ENCODE data around the gene SCFD2.

Gene SCFD2

DNA sequence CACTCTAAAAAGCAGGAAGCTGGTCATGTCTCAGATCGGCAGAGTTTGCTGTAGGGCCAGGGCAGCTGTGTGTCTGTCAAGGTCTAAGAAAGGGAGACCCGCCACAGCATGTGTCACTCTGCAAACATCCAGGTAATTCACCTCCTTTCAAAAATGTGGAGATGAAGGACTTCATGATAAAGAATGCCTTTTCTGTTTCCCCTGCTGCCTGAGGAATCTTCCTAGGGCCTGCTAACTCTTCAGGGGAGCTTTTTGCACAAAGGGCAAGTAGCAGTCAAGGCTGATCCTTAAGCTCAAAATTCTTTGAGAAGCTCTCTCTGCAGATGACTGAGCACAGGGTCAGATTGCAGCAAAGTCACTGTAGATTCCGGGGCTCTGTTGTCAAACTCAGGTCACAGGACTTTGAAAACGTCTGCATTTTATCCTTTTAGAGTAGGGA, 482.7 kb downstream of the SCFD2 start:
- no peaks in the 10 kb centered on the region for H3K27me3 ChIP-seq (ENCODE audit: insufficient read depth, low read length)
- peaks cover 20% of the 10 kb centered on the region for H3K4me1 ChIP-seq (ENCODE audit: insufficient read depth, low read length)
- H3K9me3 ChIP-seq (ENCODE audit: low read length), result no peaks in the 10 kb centered on the region
- H3K4me3 ChIP-seq (ENCODE audit: low read length), result peak overlapping the region; percentile 30
- H2AFZ ChIP-seq (ENCODE audit: low read depth, low read length), result peak overlapping the region; percentile 11
- no peaks in the 10 kb centered on the region for H3K36me3 ChIP-seq (ENCODE audit: insufficient read depth, low read length)

DNA sequence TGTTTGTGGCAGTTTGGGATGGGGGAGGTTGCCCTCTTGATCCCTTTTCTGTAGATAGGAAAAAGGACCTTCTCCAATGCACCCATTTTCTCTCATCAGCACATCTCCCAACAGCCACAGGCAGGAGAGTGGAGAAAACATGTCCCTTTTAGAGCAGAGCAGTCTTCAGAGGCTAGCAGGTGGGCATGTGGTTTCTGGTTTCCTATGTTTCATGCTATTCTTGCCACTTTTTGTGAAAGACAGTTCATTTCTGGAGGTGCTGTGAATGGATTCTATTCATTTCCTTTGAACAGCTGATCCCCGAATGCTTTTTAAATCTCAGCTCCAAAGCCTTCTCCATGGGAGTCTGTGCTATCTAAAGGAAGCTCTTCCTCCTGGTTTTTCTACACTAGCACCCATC, 484.9 kb downstream of the SCFD2 start:
- no peaks in the 10 kb centered on the region for H3K27me3 ChIP-seq (ENCODE audit: insufficient read depth, low read length)
- H2AFZ ChIP-seq (ENCODE audit: low read depth, low read length), result no peak overlapping the region
- H3K4me3 ChIP-seq (ENCODE audit: low read length), result no peak overlapping the region
- H3K9me3 ChIP-seq (ENCODE audit: low read length), result no peaks in the 10 kb centered on the region
- peaks cover 20% of the 10 kb centered on the region for H3K4me1 ChIP-seq (ENCODE audit: insufficient read depth, low read length)
- H3K36me3 ChIP-seq (ENCODE audit: insufficient read depth, low read length), result no peaks in the 10 kb centered on the region

DNA sequence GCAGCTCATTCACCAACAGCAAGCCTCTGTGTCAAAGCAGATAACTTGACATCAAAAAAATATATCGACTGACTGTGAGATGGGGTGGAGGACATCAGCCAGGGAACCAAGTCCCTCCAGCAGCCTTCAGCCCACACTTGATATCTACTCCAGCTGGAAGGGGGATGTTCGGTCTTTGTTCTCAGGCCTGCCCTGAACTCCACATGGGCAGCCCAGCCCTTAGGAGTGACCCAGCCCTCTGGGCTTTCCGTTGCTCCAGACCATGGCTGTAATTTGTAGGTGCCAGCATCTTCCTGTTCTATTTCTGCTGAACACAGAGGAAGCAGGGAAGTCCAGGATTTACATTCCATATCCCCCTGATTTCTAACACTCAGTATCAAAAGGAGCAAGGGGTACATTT, 486.4 kb downstream of the SCFD2 start:
- no peaks in the 10 kb centered on the region for H3K36me3 ChIP-seq (ENCODE audit: insufficient read depth, low read length)
- H2AFZ ChIP-seq (ENCODE audit: low read depth, low read length), result no peak overlapping the region
- no peak overlapping the region for H3K4me3 ChIP-seq (ENCODE audit: low read length)
- H3K27me3 ChIP-seq (ENCODE audit: insufficient read depth, low read length), result no peaks in the 10 kb centered on the region
- peaks cover 20% of the 10 kb centered on the region for H3K4me1 ChIP-seq (ENCODE audit: insufficient read depth, low read length)
- no peaks in the 10 kb centered on the region for H3K9me3 ChIP-seq (ENCODE audit: low read length)

GRCh38 chr4:52877694-52878093, 488.2 kb downstream of the SCFD2 start:
- peaks cover 16% of the 10 kb centered on the region for H3K4me1 ChIP-seq (ENCODE audit: insufficient read depth, low read length)
- no peaks in the 10 kb centered on the region for H3K36me3 ChIP-seq (ENCODE audit: insufficient read depth, low read length)
- no peaks in the 10 kb centered on the region for H3K9me3 ChIP-seq (ENCODE audit: low read length)
- H3K27me3 ChIP-seq (ENCODE audit: insufficient read depth, low read length), result no peaks in the 10 kb centered on the region
- H3K4me3 ChIP-seq (ENCODE audit: low read length), result no peak overlapping the region
- no peak overlapping the region for H2AFZ ChIP-seq (ENCODE audit: low read depth, low read length)

GRCh38 chr4:52877036-52877435, 488.8 kb downstream of the SCFD2 start:
- Histone ChIP-seq H3K9me3 (ENCODE audit: low read length) (no peaks in the 10 kb centered on the region), H3K27me3 (ENCODE audit: insufficient read depth, low read length) (no peaks in the 10 kb centered on the region), H3K36me3 (ENCODE audit: insufficient read depth, low read length) (no peaks in the 10 kb centered on the region), H3K4me1 (ENCODE audit: insufficient read depth, low read length) (peaks cover 12% of the 10 kb centered on the region), H3K4me3 (ENCODE audit: low read length) (no peak overlapping the region), H2AFZ (ENCODE audit: low read depth, low read length) (no peak overlapping the region)

GRCh38 chr4:52876069-52876468, 489.8 kb downstream of the SCFD2 start:
- Histone ChIP-seq H3K9me3 (ENCODE audit: low read length) (no peaks in the 10 kb centered on the region), H3K36me3 (ENCODE audit: insufficient read depth, low read length) (no peaks in the 10 kb centered on the region), H3K4me1 (ENCODE audit: insufficient read depth, low read length) (peaks cover 9% of the 10 kb centered on the region), H3K4me3 (ENCODE audit: low read length) (no peak overlapping the region), H3K27me3 (ENCODE audit: insufficient read depth, low read length) (no peaks in the 10 kb centered on the region), H2AFZ (ENCODE audit: low read depth, low read length) (no peak overlapping the region)

DNA sequence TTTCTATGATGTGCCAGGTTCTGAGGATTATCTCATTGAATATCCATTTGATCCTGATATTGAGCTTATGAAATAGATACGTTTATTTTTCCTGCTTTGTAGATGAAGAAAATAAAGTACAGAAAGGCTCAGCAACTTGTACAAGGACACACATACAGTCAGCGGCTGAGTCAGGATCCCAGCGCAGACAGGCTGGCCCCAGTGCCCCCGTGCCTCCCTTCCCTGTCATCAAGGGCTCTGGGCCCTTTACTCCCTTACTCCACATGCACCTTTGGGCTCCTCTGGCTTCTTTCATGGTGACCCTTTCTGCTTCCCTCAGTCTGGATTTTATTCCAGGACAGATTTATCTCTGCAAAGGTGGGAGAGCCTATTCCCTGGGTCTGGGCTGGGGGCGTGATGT, 490.9 kb downstream of the SCFD2 start:
- Histone ChIP-seq H3K27me3 (ENCODE audit: insufficient read depth, low read length) (no peaks in the 10 kb centered on the region), H3K4me3 (ENCODE audit: low read length) (no peak overlapping the region), H3K36me3 (ENCODE audit: insufficient read depth, low read length) (no peaks in the 10 kb centered on the region), H3K9me3 (ENCODE audit: low read length) (no peaks in the 10 kb centered on the region), H3K4me1 (ENCODE audit: insufficient read depth, low read length) (peaks cover 9% of the 10 kb centered on the region), H2AFZ (ENCODE audit: low read depth, low read length) (no peak overlapping the region)

GRCh38 chr4:52873861-52874343, 492.0 kb downstream of the SCFD2 start:
- Histone ChIP-seq H3K9me3 (ENCODE audit: low read length) (no peaks in the 10 kb centered on the region), H3K36me3 (ENCODE audit: insufficient read depth, low read length) (no peaks in the 10 kb centered on the region), H2AFZ (ENCODE audit: low read depth, low read length) (no peak overlapping the region), H3K27me3 (ENCODE audit: insufficient read depth, low read length) (no peaks in the 10 kb centered on the region), H3K4me1 (ENCODE audit: insufficient read depth, low read length) (peaks cover 9% of the 10 kb centered on the region), H3K4me3 (ENCODE audit: low read length) (no peak overlapping the region)

DNA sequence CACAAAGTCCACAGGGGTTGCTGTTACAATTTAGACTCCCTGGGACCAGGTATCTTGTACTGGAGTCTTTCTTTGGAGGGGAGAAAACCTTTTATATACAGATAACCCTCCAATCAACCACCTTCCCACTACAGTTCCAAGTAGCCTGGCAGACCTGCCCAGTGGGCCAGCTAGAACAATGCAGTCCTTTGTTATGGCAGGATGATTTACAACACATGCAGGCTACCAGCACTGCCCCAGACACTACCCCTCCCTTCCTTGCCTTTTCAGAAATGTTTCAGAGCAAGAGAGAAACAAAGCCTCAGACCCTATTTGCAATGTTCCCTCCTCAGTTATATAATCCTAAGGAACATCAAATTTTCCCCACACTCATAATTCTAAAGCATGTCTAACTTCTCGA, 492.7 kb downstream of the SCFD2 start:
- peaks cover 9% of the 10 kb centered on the region for H3K4me1 ChIP-seq (ENCODE audit: insufficient read depth, low read length)
- H3K9me3 ChIP-seq (ENCODE audit: low read length), result no peaks in the 10 kb centered on the region
- H2AFZ ChIP-seq (ENCODE audit: low read depth, low read length), result no peak overlapping the region
- no peaks in the 10 kb centered on the region for H3K36me3 ChIP-seq (ENCODE audit: insufficient read depth, low read length)
- H3K27me3 ChIP-seq (ENCODE audit: insufficient read depth, low read length), result no peaks in the 10 kb centered on the region
- no peak overlapping the region for H3K4me3 ChIP-seq (ENCODE audit: low read length)

DNA sequence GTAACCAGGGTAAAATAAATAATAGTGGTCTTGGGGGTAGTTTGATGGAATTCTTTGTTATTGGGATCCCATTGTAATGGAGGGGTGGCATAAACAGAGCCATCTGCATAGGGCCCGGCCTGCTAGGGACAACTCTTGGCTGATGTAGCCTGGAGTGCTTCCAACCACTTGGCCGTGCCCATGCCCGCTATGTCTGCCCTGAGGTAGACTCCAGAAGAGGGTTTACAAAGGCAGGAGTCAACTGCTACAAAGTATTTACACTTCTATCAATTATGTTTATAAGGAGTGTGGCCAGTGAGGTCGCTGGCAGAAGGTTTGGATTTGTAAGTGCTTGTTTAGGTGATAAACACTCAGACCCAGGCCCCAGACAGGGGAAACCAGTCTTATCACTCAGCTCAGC, 495.6 kb downstream of the SCFD2 start:
- Histone ChIP-seq H2AFZ (ENCODE audit: low read depth, low read length) (no peak overlapping the region), H3K27me3 (ENCODE audit: insufficient read depth, low read length) (no peaks in the 10 kb centered on the region), H3K4me1 (ENCODE audit: insufficient read depth, low read length) (peaks cover 9% of the 10 kb centered on the region), H3K9me3 (ENCODE audit: low read length) (no peaks in the 10 kb centered on the region), H3K4me3 (ENCODE audit: low read length) (no peak overlapping the region), H3K36me3 (ENCODE audit: insufficient read depth, low read length) (peaks cover 7% of the 10 kb centered on the region)

- Histone ChIP-seq H3K4me1 (ENCODE audit: insufficient read depth, low read length) (peaks cover 9% of the 10 kb centered on the region), H3K4me3 (ENCODE audit: low read length) (no peak overlapping the region), H2AFZ (ENCODE audit: low read depth, low read length) (no peak overlapping the region), H3K9me3 (ENCODE audit: low read length) (no peaks in the 10 kb centered on the region), H3K27me3 (ENCODE audit: insufficient read depth, low read length) (no peaks in the 10 kb centered on the region), H3K36me3 (ENCODE audit: insufficient read depth, low read length) (peaks cover 10% of the 10 kb centered on the region)
Measured at GRCh38 chr4:52869656-52870055, 496.2 kb downstream of the SCFD2 start.

GRCh38 chr4:52869196-52869595, 496.7 kb downstream of the SCFD2 start:
- H2AFZ ChIP-seq (ENCODE audit: low read depth, low read length), result no peak overlapping the region
- no peak overlapping the region for H3K4me3 ChIP-seq (ENCODE audit: low read length)

GRCh38 chr4:52868133-52868532, 497.7 kb downstream of the SCFD2 start:
- peaks cover 11% of the 10 kb centered on the region for H3K36me3 ChIP-seq (ENCODE audit: insufficient read depth, low read length)
- H3K27me3 ChIP-seq (ENCODE audit: insufficient read depth, low read length), result no peaks in the 10 kb centered on the region
- no peaks in the 10 kb centered on the region for H3K9me3 ChIP-seq (ENCODE audit: low read length)
- no peak overlapping the region for H2AFZ ChIP-seq (ENCODE audit: low read depth, low read length)
- peaks cover 1% of the 10 kb centered on the region for H3K4me1 ChIP-seq (ENCODE audit: insufficient read depth, low read length)
- no peak overlapping the region for H3K4me3 ChIP-seq (ENCODE audit: low read length)

More at GRCh38 chr4:52869196-52869595, 496.7 kb downstream of the SCFD2 start:
- H3K27me3 ChIP-seq (ENCODE audit: insufficient read depth, low read length), result no peaks in the 10 kb centered on the region
- peaks cover 11% of the 10 kb centered on the region for H3K36me3 ChIP-seq (ENCODE audit: insufficient read depth, low read length)
- H3K4me1 ChIP-seq (ENCODE audit: insufficient read depth, low read length), result peaks cover 9% of the 10 kb centered on the region
- H3K9me3 ChIP-seq (ENCODE audit: low read length), result no peaks in the 10 kb centered on the region

GRCh38 chr4:52867163-52867562, 498.7 kb downstream of the SCFD2 start:
- no peaks in the 10 kb centered on the region for H3K27me3 ChIP-seq (ENCODE audit: insufficient read depth, low read length)
- no peak overlapping the region for H2AFZ ChIP-seq (ENCODE audit: low read depth, low read length)

More at GRCh38 chr4:52867163-52867562, 498.7 kb downstream of the SCFD2 start:
- H3K36me3 ChIP-seq (ENCODE audit: insufficient read depth, low read length), result peaks cover 11% of the 10 kb centered on the region
- no peak overlapping the region for H3K4me3 ChIP-seq (ENCODE audit: low read length)
- H3K4me1 ChIP-seq (ENCODE audit: insufficient read depth, low read length), result peaks cover 5% of the 10 kb centered on the region
- H3K9me3 ChIP-seq (ENCODE audit: low read length), result no peaks in the 10 kb centered on the region
